GM23338 (cell line): ENCODE data around the gene LUC7L. TPM values are rescaled to one million over a fixed set of nuclear protein-coding genes. Genes with fewer than 3 reads are reported as not detected.

ENCODE experiments used
- ATAC-seq: fragments of 200-7000 bp; cut with Tn5 transposase; 3 replicates; pipeline ENCODE4 v1.9.1; 2020
- DNase-seq: peaks from one replicate; pipeline ENCODE4 v3.0.0-alpha.2; 2015; ENCODE audit warnings: low spot score
- H2AFZ ChIP-seq: fragments of 200-600 bp; sonication (generic); 2 replicates; pipeline ENCODE4 v1.8.0; 2016; ENCODE audit warnings: antibody characterized with exemption, mild to moderate bottlenecking, moderate library complexity
- H3F3A ChIP-seq: fragments of 200-600 bp; sonication (generic); replicated peaks from 2 replicates; pipeline ENCODE4 v1.8.0; 2017; ENCODE audit warnings: antibody characterized with exemption, mixed run types, low read depth
- H3K27ac ChIP-seq: fragments of 200-600 bp; sonication (generic); 2 replicates; pipeline ENCODE4 v1.6.1; 2016; ENCODE audit warnings: low read depth
- H3K27me3 ChIP-seq: fragments of 200-600 bp; sonication (generic); 2 replicates; pipeline ENCODE4 v1.8.0; 2016; ENCODE audit warnings: mild to moderate bottlenecking, mixed run types, moderate library complexity; ENCODE audit not compliant: insufficient read depth
- H3K36me3 ChIP-seq: fragments of 200-600 bp; sonication (generic); 2 replicates; pipeline ENCODE4 v1.8.0; 2016; ENCODE audit warnings: mild to moderate bottlenecking; ENCODE audit not compliant: insufficient read depth
- H3K4me1 ChIP-seq: fragments of 200-600 bp; sonication (generic); 2 replicates; pipeline ENCODE4 v1.8.0; 2016; ENCODE audit warnings: mild to moderate bottlenecking, moderate library complexity; ENCODE audit not compliant: insufficient read depth
- H3K4me2 ChIP-seq: fragments of 200-600 bp; sonication (generic); 2 replicates; pipeline ENCODE4 v1.7.1; 2017; ENCODE audit warnings: mixed run types
- H3K4me3 ChIP-seq: fragments of 200-600 bp; sonication (generic); 2 replicates; pipeline ENCODE4 v1.6.1; 2016; ENCODE audit warnings: mixed run types
- H3K79me2 ChIP-seq: fragments of 200-600 bp; sonication (generic); replicated peaks from 2 replicates; pipeline ENCODE4 v1.8.0; 2017; ENCODE audit warnings: mild to moderate bottlenecking; ENCODE audit not compliant: insufficient read depth
- H3K9me2 ChIP-seq: fragments of 200-600 bp; sonication (generic); 2 replicates; pipeline ENCODE4 v1.8.0; 2017; ENCODE audit not compliant: insufficient read depth
- H4K20me1 ChIP-seq: fragments of 200-600 bp; sonication (generic); replicated peaks from 2 replicates; pipeline ENCODE4 v1.8.0; 2017; ENCODE audit warnings: mild to moderate bottlenecking; ENCODE audit not compliant: insufficient read depth
- H3K27ac Mint-ChIP-seq: 2 replicates; pipeline ENCODE4 v1.8.0; 2020; ENCODE audit warnings: inconsistent platforms, mild to moderate bottlenecking, moderate library complexity, mixed read lengths
- H3K27me3 Mint-ChIP-seq: 3 replicates; pipeline ENCODE4 v1.8.0; 2022; ENCODE audit warnings: low read depth, mild to moderate bottlenecking, moderate library complexity, mixed read lengths, inconsistent platforms; ENCODE audit not compliant: insufficient read depth, poor library complexity
- H3K36me3 Mint-ChIP-seq: 3 replicates; pipeline ENCODE4 v1.8.0; 2021; ENCODE audit warnings: low read depth, mild to moderate bottlenecking, inconsistent platforms, moderate library complexity, mixed read lengths
- H3K4me1 Mint-ChIP-seq: 3 replicates; pipeline ENCODE4 v1.8.0; 2020; ENCODE audit warnings: mild to moderate bottlenecking, inconsistent platforms, mixed read lengths
- H3K4me3 Mint-ChIP-seq: 3 replicates; pipeline ENCODE4 v1.8.0; 2021; ENCODE audit warnings: moderate library complexity, mild to moderate bottlenecking, inconsistent platforms, mixed read lengths
- H3K9me3 Mint-ChIP-seq: 3 replicates; pipeline ENCODE4 v1.8.0; 2020; ENCODE audit warnings: moderate library complexity, mild to moderate bottlenecking, inconsistent platforms, mixed read lengths
- ETS1 ChIP-seq: IDR thresholded peaks from 2 replicates; pipeline ENCODE4 v1.6.1; 2016; ENCODE audit warnings: antibody characterized with exemption
- EZH2 ChIP-seq: fragments of 200-600 bp; sonication (generic); IDR thresholded peaks from one replicate; pipeline ENCODE4 v1.8.0; 2017; ENCODE audit warnings: antibody characterized with exemption, mild to moderate bottlenecking, low read depth; ENCODE audit not compliant: unreplicated experiment
- EZH2phosphoT487 ChIP-seq: fragments of 200-600 bp; sonication (generic); IDR thresholded peaks from one replicate; pipeline ENCODE4 v1.8.1; 2018; ENCODE audit warnings: antibody characterized with exemption; ENCODE audit not compliant: unreplicated experiment
- JUNB ChIP-seq: IDR thresholded peaks from one replicate; pipeline ENCODE4 v1.6.1; 2016; ENCODE audit warnings: antibody characterized with exemption; ENCODE audit not compliant: unreplicated experiment
- NANOG ChIP-seq: IDR thresholded peaks from 2 replicates; pipeline ENCODE4 v1.6.1; 2016; ENCODE audit warnings: antibody characterized with exemption, borderline replicate concordance
- POLR2AphosphoS5 ChIP-seq: IDR thresholded peaks from 2 replicates; pipeline ENCODE4 v1.6.1; 2016; ENCODE audit warnings: antibody characterized with exemption, low read depth
- REST ChIP-seq: IDR thresholded peaks from one replicate; pipeline ENCODE4 v1.6.1; 2018; ENCODE audit warnings: antibody characterized with exemption; ENCODE audit not compliant: unreplicated experiment
- STAT1 ChIP-seq: IDR thresholded peaks from one replicate; pipeline ENCODE4 v1.6.1; 2016; ENCODE audit warnings: antibody characterized with exemption; ENCODE audit not compliant: unreplicated experiment
- ZNF331 ChIP-seq: fragments of 250-450 bp; sonication (Bioruptor Pico); IDR thresholded peaks from 2 replicates; pipeline ENCODE4 v1.5.0; 2020; ENCODE audit warnings: low read depth, mild to moderate bottlenecking, moderate library complexity
- ZNF462 ChIP-seq: fragments of 250-450 bp; sonication (Bioruptor Pico); IDR thresholded peaks from 2 replicates; pipeline ENCODE4 v1.5.0; 2020; ENCODE audit warnings: mild to moderate bottlenecking, moderate library complexity
- polyA plus RNA-seq: library from polyadenylated mRNA; unstranded; fragments of >200 nt; fragmentation: Nextera tagmentation; extraction: Ambion mirVana; gene quantifications from 2 replicates; pipeline ENCODE4 v1.2.1, GENCODE V29; 2016
- total RNA-seq: library from RNA; depleted of rRNA; stranded (reverse); fragments of >200 nt; shearing (Covaris generic); gene quantifications from 2 replicates; pipeline ENCODE4 v1.2.3, GENCODE V29; 2014

The LUC7L gene
- total and polyA plus RNA-seq, 2 experiments from 2014 or later = 114 to 151 TPM

- Mint-ChIP-seq H3K36me3 (peaks cover 6% of the 10 kb centered on the region), H3K27me3 (peaks cover 10% of the 10 kb centered on the region), H3K4me3 (no peak overlapping the region), H3K27ac (no peak overlapping the region), H3K4me1 (no peaks in the 10 kb centered on the region; the same call in 2 of the 3 replicates), H3K9me3 (no peaks in the 10 kb centered on the region)
- ATAC-seq (no peak), DNase-seq (no peak)
- Histone ChIP-seq H3K9me2 (0 out of 2 replicates have a peak, but pooled peaks cover 6% of the 10 kb centered on the region), H3K36me3 (no peaks in the 10 kb centered on the region), H3K4me1 (no peaks in the 10 kb centered on the region), H3K4me2 (no peak overlapping the region), H2AFZ (no peak overlapping the region), H3K4me3 (no peak overlapping the region), H3K27me3 (no peaks in the 10 kb centered on the region), H3K79me2 (peaks cover 58% of the 10 kb centered on the region), H3F3A (0 out of 2 replicates have a peak, but pooled peaks cover 4% of the 10 kb centered on the region), H3K27ac (no peak overlapping the region), H4K20me1 (peaks cover 3% of the 10 kb centered on the region)
- TF ChIP-seq ZNF462 (no peak), STAT1 (no peak)
Observed at GRCh38 chr16:240559-240958, 11.3 kb upstream of the LUC7L start.

- H3K4me2 ChIP-seq = no peak overlapping the region
- no peaks in the 10 kb centered on the region for H3K27me3 ChIP-seq
- H3K4me1 ChIP-seq = no peaks in the 10 kb centered on the region
- H3K9me2 ChIP-seq = 0 out of 2 replicates have a peak, but pooled peaks cover 6% of the 10 kb centered on the region
- H3K79me2 ChIP-seq = peaks cover 58% of the 10 kb centered on the region
- peaks cover 7% of the 10 kb centered on the region; the same call in 1 of the 2 replicates for H3F3A ChIP-seq
- no peak overlapping the region for H2AFZ ChIP-seq
- H3K4me3 ChIP-seq = no peak overlapping the region
- no peaks in the 10 kb centered on the region for H3K36me3 ChIP-seq
- no peak overlapping the region for H3K27ac ChIP-seq
- H3K27me3 Mint-ChIP-seq = peaks cover 11% of the 10 kb centered on the region
- ATAC-seq (no peak), DNase-seq (no peak)
- no peaks in the 10 kb centered on the region; the same call in none of the 2 replicates for H4K20me1 ChIP-seq
- H3K4me3 Mint-ChIP-seq = no peak overlapping the region
- no peaks in the 10 kb centered on the region; the same call in 2 of the 3 replicates for H3K9me3 Mint-ChIP-seq
- peaks cover 9% of the 10 kb centered on the region for H3K36me3 Mint-ChIP-seq
- no peaks in the 10 kb centered on the region; the same call in 2 of the 3 replicates for H3K4me1 Mint-ChIP-seq
- H3K27ac Mint-ChIP-seq = no peak overlapping the region
- no peak for TF ChIP-seq ETS1
- no peak for TF ChIP-seq EZH2
- TF ChIP-seq ZNF331 = no peak
- no peak for TF ChIP-seq JUNB
- TF ChIP-seq REST = no peak
- TF ChIP-seq EZH2phosphoT487 = no peak
- TF ChIP-seq NANOG = no peak
- TF ChIP-seq POLR2AphosphoS5 = no peak
Observed at GRCh38 chr16:239948-240277, 10.7 kb upstream of the LUC7L start.
